Left kidney (tissue), 8 donors: ENCODE results near the gene LIME1. TPM values are rescaled to one million over a fixed set of nuclear protein-coding genes. Genes with fewer than 3 reads are reported as not detected.

Source experiments
- DNase-seq: peaks from one replicate; pipeline ENCODE4 v3.0.0-alpha.2; 2013
- long read RNA-seq, 8 donors: transcript quantifications; one replicate each; lab custom pipeline, GENCODE V29; 2026
- polyA plus RNA-seq: library from polyadenylated mRNA; unstranded; fragments of 120-200 nt; gene quantifications from one replicate; pipeline ENCODE4 v1.2.1, GENCODE V29; 2013; ENCODE audit not compliant: insufficient read length

Gene LIME1, protein sequence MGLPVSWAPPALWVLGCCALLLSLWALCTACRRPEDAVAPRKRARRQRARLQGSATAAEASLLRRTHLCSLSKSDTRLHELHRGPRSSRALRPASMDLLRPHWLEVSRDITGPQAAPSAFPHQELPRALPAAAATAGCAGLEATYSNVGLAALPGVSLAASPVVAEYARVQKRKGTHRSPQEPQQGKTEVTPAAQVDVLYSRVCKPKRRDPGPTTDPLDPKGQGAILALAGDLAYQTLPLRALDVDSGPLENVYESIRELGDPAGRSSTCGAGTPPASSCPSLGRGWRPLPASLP
- 4.3 TPM for polyA plus RNA-seq
- long read RNA-seq, donor 1, partial matches to known transcripts = 22 of 22 reads
- long read RNA-seq, donor 1, other reads (novel, unspliced or antisense) = 0 of 22 reads
- long read RNA-seq, donor 2, partial matches to known transcripts = 0 of 1 reads
- long read RNA-seq, donor 2, other reads (novel, unspliced or antisense) = 0 of 1 reads
- long read RNA-seq, donor 3 = 0 reads
- long read RNA-seq, donor 4 = 0 reads
- long read RNA-seq, donor 5 = 0 reads
- long read RNA-seq, donor 6 = 0 reads
- long read RNA-seq, donor 7 = 0 reads
- long read RNA-seq, donor 8 = 0 reads

DNA sequence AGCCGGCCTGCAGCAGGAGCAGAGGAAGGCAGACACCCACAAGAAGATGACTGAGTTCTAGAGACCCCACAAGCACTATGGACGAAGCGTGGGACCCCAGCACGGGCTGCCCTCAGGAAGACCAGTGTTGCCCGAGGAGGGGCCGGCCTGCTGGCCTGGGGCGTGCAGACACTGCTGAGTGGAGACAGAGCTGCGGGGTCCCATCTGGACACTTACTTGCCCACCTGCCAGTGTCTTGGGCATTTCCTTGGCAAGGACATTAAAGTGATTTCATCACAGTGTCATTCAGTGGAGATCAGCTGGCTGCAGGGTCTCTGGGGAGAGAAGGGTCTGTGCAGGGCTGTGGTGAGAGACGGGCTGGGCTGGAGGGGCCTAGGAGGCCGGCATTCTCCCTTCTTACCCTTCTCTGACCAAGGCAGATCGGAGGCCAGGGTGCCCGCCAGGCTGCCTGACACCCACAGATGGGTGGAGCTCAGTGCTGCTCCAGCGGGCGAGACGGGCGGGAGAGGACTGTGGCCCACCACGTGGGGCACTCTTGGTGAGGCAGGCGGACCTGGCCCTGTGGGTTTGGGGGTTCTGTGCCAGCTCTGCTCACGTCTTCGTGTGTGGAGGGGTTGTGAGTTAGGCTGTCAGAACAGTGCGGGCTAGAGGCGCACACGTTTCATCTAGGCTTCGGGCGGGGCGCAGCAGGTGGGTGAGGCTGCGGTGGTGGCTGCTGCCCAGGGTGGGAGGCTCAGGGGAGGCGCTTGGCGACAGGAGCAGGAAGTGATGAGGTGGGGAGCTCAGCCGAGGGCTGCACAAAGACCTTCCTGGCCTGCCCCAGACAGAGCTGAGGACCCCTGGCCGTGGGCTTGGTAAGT lies at the start of gene LIME1:
Gene LIME1, plus strand, starts transcription at position 806 of the 860 bp plus-strand sequence. CDS start 886 bp downstream, outside the sequence.
- DNase-seq = no peak

DNA sequence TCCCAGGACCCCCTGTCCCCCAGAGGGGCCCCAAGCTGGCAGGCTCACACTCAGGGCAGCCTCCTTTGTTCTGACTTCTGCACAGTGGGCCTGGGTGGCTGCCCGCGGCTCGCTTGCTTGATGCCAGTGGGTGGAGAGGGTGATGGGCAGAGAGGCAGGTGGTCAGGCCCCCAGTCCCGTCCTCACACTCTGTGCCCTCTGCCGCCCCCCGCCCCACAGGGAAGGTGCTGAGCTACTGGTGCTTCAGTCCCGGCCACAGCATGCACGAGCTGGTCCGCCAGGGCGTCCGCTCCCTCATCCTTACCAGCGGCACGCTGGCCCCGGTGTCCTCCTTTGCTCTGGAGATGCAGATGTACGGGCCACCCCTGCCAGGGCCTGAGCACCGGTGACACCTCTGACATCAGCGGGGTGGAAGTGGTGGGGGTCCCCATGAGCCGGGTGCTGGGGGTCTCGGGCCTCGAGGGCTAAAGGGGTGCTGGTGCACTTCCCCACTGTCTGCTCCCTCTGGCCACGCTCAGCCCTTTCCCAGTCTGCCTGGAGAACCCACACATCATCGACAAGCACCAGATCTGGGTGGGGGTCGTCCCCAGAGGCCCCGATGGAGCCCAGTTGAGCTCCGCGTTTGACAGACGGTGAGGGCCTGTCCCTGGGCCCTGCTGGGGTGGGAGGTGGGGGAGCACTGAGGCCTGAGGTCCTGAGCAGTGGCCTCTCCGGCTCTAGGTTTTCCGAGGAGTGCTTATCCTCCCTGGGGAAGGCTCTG lies 48.9 kb upstream of the LIME1 start:
- DNase-seq = no peak

DNA sequence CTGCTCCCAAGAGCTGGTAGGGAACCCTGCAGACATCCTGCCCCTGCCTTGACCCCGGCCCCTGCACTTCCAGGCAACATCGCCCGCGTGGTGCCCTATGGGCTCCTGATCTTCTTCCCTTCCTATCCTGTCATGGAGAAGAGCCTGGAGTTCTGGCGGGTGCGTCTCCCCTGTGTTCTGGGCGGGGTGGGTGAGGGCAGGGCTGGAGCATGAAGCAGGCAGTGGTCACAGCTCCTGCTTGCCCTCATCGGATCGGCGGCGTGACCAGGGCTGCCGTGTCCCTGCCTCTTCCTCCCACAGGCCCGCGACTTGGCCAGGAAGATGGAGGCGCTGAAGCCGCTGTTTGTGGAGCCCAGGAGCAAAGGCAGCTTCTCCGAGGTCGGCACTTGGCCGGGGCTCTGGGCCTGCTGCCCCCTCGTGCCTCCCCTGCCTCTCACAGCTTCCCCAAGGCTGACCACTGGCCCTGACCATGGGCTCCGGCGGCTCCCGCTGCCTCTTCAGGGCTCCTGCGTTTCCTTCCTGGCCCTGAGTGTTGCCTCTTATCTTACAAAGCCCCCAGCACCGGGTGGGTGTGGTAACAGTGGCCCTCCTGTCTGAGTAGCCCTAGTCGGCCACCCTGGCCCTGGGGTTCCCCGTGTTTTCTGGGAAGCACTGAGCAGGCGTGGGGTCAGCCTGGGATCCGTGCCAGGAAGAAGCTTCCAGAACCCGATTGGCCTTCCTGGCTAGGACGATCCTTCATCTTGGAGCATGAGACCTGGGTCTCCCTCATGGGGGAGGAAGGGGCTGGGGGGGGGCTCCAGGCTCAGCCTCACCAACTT lies 48.0 kb upstream of the LIME1 start:
- no peak for DNase-seq

DNA sequence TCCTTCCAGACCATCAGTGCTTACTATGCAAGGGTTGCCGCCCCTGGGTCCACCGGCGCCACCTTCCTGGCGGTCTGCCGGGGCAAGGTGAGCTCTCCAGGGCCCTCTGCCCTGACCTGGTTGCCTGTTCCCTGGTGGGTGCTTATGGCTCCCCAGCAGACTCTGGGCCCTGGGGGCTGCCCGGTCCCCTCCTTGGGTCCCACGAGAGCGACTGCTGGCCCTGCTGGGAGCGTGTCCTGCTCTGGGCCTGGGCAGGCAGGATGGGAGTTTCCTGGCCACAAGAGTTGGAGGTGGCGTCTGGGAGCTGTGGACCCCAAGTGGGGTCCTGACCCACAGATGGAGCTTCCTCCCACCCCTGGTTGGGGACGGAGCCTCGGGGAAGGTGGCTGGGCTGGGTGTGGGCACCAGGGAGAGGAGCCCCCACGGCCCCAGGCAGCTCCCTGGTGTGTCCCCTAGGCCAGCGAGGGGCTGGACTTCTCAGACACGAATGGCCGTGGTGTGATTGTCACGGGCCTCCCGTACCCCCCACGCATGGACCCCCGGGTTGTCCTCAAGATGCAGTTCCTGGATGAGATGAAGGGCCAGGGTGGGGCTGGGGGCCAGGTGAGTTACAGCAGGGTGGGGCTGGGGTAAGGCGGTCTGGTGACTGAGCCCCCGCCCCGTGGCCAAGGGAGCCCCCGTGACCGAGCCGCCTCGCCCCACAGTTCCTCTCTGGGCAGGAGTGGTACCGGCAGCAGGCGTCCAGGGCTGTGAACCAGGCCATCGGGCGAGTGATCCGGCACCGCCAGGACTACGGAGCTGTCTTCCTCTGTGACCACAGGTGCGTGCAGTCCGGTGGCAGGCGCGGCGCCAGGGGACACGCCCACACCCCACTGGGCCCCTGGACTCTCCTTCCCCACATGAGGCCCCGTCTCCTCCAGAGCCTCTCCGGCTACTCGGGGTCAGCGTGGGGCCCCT lies 47.1 kb upstream of the LIME1 start:
- no peak for DNase-seq

DNA sequence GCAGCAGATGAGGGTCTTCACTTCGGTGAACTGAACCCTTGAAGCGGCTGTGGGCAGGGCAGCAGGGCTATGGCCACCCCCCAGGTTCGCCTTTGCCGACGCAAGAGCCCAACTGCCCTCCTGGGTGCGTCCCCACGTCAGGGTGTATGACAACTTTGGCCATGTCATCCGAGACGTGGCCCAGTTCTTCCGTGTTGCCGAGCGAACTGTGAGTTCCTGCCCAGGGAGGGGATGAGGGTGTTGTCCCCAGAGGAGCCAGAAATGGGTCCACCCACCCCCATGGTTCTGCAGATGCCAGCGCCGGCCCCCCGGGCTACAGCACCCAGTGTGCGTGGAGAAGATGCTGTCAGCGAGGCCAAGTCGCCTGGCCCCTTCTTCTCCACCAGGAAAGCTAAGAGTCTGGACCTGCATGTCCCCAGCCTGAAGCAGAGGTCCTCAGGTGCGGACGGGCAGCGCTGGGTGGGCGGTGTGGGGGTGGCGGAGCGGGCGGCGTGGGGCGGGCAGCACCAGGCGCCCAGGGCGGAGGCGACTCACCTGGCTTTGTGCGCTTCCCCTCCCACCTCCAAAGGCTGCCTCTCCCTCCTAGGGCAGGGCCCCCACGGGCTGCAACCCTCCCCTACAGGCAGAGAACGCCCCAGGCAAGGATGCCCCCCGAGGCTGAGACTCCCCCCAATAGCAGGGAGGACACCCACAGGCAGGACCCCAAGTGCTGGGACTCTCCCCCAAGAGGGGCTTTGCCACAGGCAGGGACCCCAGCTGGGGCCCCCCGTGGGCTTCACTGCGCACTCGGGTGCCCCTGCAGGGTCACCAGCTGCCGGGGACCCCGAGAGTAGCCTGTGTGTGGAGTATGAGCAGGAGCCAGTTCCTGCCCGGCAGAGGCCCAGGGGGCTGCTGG lies 46.2 kb upstream of the LIME1 start:
- DNase-seq = no peak

DNA sequence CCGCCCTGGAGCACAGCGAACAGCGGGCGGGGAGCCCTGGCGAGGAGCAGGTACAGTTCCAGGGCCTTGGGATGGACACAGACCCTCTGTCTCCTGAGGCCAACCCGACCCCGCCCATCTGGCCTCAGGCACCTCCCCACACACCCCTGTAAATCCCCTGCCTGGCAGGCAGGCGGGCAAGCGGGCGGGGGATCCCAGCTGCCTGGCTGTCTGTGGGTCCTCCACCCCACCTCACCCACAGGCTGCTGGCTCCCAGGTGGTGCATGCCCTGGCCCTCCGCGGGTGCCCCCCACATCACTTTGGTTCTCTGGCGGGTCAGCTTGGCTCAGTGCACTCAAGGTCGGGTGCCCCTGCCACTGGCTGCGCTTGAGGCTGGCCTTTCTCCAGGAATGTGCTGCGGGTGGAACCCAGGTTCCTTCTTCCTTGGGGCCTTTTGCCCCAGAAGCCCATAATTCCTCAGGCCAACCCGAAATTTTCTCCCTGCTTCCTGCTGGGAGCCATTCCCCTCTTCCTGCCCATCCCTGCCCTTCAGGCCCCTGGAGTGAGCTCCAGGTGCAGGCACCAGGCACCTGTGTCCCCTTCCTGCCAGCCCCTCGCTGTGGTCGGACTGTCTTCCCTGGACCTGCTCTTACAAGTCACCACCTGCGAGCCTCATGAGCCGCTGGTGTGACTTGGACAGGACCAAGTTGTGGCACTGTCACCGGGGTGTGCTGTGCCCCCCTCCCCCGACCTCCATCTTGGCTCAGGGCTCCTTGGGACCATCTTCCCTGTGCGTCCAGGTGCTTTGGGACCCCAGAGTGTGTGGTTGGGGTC lies 45.4 kb upstream of the LIME1 start:
- DNase-seq = no peak

DNA sequence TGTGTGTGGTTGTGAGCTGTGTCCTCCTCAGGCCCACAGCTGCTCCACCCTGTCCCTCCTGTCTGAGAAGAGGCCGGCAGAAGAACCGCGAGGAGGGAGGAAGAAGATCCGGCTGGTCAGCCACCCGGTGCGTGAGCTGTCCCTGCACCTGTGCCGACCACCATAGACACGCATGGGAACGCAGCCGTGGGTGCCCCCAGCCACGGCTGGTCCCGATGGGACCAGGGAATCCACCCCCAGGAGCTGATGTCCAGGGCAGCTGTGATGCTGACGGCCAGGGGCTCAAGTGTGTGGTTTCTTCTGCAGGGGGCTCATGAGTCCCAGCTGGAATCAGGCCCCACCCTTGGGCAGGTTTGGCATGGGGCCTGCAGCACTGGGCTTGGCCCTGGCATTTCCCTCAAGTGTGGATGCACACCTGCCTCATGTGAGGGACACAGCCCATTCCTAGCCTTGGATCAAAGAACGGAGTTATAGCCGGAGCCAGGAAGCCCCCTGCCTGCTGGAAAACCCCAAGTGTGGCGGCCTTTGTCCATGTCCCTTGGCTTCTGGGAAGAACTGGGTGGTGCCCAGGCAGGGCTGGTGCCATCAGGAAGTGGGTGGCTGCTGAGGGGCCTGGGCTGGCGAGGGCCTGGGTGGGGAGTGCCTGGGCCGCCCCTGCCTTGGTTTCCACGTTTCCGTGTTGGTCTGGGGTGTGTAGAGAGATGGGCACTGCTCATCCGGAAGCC lies 44.6 kb upstream of the LIME1 start:
- DNase-seq = no peak

DNA sequence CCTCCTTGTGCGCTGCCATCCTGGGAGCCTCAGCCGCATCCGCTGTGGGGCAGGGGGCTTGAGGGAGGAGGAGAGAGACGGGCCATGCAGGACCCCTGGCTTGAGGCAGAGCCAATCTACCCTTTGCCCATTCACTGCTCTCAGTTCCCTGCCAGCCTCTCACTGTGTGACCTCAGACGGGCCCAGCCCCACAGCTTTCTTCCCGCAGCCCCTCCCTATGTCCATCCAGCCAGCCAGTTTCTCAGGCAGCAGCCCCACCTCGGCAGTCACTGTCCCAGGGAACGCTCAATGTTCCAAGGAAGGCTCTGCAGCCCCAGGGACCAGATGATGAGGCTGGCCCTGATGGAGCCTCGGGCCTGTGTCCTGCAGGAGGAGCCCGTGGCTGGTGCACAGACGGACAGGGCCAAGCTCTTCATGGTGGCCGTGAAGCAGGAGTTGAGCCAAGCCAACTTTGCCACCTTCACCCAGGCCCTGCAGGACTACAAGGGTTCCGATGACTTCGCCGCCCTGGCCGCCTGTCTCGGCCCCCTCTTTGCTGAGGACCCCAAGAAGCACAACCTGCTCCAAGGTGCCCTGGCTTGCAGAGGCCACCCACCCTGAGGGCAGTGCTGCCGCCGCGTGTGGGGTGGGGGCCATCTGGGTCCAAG lies 43.9 kb upstream of the LIME1 start:
- no peak for DNase-seq

DNA sequence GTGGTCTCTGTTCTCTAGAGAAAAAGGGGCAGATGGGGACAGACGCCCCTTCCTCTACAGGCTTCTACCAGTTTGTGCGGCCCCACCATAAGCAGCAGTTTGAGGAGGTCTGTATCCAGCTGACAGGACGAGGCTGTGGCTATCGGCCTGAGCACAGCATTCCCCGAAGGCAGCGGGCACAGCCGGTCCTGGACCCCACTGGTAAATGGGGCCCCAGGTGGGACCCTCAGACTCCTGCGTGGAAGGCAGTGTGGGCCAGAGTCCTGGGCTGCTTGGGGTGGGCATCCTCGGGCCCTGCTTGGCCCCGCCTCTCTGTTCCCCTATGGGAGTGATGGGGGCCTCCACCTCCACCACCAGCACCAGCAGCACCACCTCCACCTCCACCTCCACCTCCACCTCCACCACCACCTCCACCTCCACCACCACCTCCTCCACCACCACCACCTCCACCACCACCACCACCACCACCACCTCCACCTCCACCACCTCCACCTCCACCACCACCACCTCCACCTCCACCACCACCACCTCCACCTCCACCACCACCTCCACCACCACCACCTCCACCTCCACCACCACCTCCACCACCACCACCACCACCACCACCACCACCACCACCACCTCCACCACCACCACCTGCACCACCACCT lies 43.3 kb upstream of the LIME1 start:
- no peak for DNase-seq

DNA sequence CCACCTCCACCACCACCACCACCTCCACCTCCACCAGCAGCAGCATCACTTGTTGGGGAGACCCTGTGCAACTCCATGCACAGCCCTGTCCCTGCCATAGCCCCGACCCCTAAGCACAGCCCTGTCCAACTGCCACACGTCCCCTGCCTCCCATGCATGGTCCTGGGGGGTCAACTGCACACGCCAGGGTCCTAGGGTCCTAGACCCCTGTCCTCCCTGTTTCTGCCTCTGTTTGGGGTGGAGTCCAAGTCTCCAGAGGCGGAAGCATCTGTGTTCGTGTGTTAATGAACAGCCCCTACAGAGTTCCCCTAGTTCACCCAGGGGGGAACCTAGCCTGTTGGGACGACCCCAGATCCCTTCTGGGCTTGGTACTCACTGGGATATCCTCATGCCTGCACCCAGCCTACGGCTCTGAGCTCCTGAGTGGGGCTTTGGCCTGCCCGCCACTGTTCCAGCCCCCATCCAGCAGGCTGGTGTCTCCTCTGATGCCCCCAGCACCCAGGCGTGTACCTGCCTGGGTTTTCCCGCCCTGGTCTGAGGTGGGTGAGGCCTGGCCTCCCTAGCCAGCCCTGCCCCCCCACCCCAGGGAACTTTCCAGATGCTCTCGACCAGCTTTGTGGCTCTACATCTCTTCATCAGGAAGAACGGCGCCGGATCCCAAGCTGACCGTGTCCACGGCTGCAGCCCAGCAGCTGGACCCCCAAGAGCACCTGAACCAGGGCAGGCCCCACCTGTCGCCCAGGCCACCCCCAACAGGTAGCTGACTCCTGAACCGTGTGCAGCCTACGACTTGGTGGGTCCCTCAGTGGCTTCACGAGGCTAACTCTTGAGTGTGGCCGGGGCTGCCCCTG lies 42.5 kb upstream of the LIME1 start:
- DNase-seq = no peak

DNA sequence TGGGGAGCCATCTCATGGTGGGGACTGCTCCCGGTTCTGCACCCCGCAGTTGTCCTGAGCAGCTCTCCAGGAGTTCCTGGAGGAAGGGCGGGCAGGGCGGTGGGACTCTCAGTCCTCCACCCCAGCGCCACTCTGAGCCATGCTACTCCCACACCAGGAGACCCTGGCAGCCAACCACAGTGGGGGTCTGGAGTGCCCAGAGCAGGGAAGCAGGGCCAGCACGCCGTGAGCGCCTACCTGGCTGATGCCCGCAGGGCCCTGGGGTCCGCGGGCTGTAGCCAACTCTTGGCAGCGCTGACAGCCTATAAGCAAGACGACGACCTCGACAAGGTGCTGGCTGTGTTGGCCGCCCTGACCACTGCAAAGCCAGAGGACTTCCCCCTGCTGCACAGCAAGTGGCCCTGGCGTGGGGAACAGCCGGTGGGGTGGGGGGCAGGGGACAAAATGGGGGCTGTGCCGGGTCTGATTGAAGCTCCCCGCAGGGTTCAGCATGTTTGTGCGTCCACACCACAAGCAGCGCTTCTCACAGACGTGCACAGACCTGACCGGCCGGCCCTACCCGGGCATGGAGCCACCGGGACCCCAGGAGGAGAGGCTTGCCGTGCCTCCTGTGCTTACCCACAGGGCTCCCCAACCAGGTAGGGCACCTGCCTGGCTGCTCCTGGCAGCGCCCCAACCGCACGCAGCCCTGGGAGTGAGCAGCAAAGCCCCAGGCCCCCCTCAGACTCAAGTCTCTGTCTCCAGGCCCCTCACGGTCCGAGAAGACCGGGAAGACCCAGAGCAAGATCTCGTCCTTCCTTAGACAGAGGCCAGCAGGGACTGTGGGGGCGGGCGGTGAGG lies 41.7 kb upstream of the LIME1 start:
- no peak for DNase-seq

DNA sequence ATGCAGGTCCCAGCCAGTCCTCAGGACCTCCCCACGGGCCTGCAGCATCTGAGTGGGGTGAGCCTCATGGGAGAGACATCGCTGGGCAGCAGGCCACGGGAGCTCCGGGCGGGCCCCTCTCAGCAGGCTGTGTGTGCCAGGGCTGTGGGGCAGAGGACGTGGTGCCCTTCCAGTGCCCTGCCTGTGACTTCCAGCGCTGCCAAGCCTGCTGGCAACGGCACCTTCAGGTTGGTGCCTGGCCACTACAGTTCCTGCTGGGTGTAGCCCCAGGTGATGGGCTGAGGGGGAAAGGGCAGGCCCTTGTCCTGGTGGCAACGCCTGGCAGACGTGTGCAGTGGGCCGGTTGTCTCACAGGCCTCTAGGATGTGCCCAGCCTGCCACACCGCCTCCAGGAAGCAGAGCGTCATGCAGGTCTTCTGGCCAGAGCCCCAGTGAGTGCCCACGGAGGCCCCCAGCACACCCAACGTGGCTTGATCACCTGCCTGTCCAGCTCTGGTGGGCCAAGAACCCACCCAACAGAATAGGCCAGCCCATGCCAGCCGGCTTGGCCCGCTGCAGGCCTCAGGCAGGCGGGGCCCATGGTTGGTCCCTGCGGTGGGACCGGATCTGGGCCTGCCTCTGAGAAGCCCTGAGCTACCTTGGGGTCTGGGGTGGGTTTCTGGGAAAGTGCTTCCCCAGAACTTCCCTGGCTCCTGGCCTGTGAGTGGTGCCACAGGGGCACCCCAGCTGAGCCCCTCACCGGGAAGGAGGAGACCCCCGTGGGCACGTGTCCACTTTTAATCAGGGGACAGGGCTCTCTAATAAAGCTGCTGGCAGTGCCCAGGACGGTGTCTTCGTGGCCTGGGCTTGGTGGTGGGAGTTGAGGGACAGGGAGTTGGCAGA lies 40.8 kb upstream of the LIME1 start:
- DNase-seq = no peak

DNA sequence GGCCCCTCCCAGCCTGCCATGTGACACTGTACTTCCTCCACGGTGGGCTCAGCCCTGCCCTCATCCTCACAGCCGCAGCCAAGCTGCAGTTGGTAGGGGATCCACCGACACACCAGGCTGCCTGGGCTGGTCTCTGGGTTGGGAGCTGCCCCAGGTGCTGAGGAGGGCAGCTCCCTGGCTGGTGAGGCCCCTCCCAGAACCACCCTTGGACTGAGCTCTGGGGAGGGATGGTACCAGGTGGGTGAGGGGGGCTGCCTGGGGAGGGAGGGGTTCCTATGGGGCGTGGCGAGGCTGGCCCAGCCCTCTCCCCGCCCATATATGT lies 40.2 kb upstream of the LIME1 start:
- no peak for DNase-seq
